CD4-positive, alpha-beta T cell treated with Interferon gamma for 1 hour (primary cell): ENCODE data around the gene DNAH9.

ENCODE experiments used
- DNase-seq: peaks from one replicate; pipeline ENCODE4 v3.0.0-alpha.2; 2020

DNAH9 gene

DNA sequence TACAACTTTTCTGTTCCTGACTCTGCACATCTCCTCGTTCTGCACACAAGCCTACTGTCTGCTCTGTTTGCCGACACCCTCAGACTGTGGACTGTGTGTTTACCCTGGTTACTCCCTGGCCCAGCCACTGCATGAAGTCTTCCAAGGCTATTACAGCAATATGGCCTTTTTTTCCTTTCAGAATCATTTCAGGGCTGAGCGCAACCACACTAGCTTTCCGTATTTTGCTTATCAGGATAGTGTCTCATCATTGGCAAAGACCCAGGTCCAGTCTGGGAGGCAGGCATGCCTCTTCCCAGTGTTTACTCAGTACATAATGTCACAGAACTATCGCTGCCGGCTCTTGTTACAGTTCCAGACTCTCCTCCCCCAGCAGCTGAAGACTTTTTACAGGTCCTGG lies 10.1 kb downstream of the DNAH9 start:
- DNase-seq = no peak

DNA sequence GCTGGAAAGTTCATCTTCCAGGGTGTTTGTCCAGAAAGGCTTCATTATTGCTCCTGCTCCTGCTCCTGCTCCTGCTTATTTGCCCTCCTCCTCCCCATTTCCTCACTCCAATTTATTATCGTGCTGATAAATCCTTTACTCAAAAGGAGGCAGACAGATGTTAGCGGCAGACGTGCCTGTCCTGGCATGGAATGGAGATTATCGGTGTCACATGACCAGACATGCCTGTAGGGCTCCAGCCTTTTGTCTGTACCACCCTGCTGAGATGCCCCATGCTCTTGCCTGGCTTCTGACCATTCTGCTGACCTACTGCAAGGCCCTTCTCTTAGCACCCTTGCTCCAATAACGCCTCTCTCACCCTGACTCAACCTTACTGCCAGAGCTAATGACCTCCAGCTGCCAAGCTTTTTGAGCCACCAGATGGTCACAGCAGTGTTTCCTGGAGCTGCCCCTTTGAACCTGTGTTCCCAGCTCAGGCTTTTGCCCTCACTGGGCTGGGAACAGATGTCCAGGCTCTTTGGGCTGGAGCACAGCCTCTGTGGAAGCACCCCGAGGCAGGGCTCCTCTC lies 12.8 kb downstream of the DNAH9 start:
- no peak for DNase-seq

DNA sequence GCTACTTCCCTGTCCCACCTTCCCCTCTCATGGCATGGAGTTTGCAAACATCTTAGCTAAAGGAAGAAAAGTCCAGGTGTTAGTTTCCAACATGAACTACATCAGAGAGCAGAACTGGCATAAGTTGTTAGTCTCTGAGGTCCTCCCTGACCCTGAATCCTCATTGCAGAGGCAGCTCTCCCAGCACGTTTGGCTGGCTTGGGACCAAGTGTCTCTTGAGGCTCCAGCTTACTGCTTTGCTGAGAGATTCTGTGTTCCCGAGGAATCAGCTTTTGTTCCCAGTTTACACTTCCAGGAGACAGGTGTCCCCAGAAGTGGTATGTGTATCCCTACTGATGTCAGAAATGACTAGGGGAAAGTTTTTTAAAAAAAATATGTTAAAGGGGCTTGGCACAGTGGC lies 14.7 kb downstream of the DNAH9 start:
- no peak for DNase-seq

DNA sequence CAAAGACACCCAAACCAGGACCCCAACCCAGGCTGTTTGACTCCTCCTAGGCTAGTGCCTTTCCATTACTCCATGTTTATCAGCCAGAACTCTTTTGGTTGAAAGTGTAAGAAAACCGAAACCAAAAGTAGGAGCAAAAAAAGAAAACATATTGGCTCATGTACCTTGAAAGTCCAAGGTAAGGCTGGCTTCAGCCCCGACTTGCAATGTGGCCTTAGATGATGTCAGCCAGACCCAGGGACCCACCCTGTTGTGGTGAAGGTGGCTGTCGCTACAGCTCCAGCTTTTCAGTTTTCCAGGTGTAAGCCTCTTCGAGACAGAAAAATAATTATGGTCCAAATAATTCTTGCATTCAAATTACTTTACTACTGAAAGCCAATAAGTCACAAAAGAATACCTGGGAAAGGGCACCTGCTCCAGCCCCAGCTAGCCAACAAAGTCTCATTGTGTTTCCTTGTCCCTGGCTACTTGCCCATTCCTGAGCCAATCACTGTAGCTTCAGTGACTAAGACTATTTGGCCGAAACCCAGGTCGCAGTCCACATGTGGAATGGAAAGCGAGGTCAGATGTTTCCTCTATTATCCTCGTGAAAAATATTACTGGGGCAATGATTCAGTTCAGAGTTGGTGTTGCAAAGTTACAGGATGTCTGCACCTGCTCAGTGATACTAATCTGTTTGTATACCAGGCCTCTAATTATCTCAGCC lies 20.7 kb downstream of the DNAH9 start:
- no peak for DNase-seq

DNA sequence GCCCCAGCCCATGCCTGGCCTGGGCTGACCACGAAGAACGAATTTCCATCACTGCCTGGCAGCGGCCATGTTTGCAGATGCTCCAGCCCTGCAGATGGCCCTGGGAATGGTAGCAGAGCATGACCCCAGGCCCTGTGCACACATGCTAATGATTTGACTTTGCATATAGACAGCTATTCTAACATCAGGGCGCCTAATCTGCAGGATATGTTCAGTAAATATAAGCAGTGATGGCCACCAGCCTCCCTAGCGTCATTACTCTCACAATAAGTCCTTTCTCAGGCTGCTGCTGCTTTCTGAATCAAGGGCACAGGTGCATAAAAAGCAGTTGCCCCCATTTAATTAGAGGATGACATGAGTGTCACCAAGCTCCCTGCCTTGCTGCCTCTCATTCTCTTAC lies 24.2 kb downstream of the DNAH9 start:
- no peak for DNase-seq

DNA sequence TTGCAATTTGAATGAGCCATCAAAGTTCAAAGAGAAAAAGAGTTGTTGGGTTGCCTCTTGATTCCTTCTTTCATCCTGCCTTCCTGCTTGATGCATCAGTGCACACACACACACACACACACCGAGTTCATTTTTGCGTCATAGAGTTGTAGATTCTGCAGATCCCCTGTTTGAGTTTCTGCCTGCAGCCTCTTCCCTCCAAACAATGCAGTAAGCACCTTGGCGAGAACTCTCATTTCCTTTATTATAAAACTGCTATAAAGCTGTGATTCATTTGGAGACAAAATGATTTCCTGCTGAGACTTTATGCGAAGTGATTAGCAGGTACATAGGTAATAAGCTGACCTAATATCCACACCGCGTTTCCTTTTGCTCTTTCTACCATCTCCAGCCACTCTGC lies 26.7 kb downstream of the DNAH9 start:
- DNase-seq = no peak

DNA sequence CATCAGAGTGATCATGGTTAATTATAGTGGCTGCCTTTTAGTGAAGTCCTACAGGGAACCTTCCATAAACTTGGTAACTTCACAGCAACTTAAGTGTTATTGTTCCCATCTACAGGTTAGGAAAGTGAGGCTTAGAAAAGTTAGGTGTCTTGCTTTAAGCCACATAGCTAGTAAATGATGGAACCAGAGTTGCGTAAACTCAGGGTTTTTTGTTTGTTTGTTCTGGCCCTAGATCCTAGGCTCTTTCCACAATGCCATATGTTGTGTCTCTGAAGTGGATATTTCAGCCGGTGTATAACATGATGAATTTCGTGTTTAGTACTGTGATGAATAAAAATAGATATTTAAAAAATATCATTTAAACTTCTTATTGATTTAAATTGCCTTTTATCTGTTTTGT lies 27.6 kb downstream of the DNAH9 start:
- DNase-seq = no peak

DNA sequence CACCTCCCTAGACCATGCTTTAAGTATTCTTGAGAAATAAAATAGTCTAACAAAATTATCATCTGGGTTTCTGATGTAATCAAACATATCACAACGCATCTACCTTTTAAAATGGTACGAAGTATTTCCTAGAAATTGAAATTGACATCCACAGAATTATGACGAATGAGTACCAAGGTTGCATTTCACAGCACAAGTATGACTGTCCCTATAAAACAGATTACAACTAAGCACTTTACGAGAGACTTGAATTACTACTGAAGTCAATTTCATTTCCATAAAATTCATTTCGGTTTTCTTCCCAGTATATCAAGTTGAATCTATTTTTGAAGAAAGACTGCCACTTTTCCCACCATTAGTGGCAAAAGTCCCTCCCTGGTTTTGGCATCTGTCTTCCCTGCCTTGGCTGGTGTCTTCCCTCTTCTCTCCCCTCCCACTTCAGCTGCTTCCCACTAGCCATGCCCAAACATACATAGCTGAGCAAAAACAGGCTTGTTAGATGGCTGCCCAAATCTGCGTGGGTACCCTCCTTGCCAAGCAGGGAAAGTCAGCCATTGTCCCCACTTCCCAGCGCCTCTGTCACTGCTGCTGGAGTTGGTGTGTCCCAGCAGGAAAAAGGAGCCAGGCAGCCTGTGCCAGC lies 29.2 kb downstream of the DNAH9 start:
- no peak for DNase-seq

DNA sequence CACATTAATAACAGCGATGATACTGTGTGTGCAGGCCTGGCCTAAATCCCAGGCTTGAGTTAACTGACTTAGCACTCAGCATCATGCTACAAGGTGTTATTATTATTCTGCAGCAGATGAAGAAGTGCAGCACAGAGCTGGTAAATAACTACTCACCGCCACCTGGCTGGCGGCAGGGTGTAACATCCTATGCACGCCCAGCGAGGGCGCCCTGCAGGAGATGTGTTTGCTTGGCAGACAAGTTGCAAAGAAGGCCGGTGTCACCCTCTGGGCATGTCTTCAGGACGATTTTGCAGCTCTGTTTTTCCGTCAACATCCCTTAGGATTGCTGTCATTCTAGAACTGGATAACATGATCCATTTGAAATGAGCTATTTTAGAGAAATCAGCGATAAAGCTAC lies 30.1 kb downstream of the DNAH9 start:
- DNase-seq = no peak

DNA sequence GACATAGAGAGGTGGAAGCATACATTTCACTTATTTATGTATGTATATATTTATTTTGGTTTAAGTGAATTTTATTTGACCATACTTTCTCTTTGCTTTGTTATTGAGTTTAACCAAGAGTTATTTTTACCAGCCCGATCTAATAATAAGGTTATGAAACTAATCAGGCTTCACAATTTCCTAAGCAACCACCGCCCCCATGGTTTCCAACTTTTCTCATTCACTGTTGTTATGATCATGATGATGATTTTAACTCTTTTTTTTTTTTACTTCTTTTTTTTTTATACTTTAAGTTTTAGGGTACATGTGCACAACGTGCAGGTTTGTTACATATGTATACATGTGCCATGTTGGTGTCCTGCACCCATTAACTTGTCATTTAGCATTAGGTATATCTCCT lies 30.6 kb downstream of the DNAH9 start:
- DNase-seq = no peak

DNA sequence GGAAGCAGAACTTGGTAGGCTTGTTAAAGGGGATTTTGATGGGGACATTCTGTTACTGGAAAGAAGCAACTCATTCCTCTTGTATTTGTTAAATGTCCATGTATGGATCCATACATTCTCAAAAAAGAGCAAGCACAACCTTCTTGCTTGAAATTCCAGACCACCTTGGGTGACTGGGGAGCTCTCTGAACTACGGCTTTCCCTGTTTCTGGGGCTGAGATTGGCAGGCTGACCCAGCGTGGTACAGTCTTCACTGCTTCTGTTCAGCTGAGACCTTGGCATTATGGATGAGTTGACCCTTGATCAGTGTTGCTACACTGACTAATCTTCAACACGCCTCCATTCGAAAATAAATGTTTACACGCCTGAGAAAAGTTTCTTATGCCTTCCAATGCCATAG lies 38.5 kb downstream of the DNAH9 start:
- DNase-seq = no peak

DNA sequence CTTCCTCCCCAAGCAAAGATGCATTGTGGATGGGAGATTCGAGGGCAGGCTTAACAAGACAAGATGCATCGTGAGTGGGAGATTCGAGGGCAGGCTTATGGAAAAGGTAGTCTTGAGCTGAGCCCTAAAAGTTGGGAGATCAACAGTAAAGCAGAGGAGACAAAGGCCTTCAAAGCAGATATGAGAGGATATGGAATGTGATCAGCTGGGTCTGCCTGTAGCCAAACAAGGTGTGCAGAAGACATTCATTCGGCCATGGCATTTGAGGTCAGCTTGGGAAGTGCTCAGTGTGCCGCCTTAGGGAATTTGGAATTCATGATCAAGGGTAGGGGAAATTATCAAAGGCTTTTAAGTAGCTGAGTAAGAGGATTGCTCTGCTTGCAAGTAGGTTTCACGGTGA lies 39.5 kb downstream of the DNAH9 start:
- DNase-seq = no peak

DNA sequence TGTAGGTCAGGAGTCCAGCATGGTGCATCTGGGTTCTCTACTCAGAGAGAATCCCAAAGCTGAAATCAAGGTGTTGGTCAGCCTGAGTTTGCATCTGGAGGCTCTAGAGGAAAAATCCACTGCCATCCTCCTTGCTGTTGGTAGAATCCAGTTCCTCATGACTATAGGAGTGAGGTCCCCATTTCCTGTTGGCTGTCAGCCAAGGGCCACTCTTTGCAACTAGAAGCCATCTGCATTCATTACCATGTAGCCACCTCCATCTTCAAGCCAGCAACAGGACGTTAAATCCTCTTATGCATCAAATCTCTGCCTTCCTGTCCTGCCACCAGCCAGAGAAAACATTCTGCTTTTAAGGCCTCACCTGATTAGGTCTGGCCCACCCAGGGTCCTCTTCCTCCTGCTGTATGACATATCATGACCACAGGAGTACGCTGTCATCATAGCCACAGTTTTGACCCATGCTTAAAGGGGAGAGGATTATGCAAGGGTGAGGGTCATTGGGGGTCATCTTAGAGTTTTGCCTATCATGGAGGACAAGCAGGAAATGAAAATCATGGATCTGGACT lies 40.5 kb downstream of the DNAH9 start:
- no peak for DNase-seq

DNA sequence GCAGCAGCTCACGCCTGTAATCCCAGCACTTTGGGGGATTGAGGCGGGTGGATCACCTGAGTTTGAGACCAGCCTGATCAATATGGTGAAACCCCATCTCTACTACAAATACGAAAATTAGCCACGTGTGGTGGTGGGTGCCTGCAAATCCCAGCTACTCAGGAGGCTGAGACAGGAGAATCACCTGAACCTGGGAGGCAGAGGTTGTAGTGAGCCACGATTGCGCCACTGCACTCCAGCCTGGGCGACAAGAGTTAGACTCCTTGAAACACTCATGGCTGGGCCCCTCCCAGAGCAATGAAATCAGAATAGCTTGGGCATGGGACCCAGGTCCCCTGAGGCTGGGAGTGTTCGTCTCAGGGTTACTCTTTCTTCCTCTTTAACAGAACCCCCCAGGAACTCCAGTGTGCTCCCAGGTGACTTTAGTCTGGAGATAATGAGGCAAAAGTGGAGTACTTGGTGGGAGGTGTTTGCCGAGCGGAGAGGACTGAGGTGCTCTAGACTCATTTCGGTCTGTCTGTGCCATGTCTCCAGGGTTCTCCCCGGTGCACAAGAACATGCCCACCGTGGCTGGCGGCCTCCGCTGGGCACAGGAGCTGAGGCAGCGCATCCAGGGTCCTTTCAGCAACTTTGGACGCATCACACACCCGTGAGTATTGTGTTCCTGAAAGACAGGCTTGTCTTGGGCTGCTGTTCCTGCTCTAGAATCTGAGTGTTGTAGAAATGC lies 41.6 kb downstream of the DNAH9 start:
- no peak for DNase-seq

DNA sequence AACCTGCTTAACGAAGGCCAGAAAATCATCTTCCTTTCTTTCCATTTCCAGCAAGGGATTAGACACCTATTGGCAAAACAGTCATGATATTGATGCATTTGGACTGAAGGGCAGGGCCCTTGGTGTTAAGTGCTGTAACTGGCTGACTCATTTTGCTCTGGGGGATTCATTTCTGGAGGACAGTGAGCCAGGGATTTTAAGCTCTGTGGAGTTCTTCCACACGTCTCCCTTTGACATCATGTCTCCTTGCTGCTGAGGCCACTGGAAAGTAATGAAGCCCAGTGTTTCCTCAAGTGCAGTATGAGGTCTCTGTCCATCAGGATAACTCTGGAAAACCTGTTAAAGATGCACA lies 42.2 kb downstream of the DNAH9 start:
- DNase-seq = no peak

DNA sequence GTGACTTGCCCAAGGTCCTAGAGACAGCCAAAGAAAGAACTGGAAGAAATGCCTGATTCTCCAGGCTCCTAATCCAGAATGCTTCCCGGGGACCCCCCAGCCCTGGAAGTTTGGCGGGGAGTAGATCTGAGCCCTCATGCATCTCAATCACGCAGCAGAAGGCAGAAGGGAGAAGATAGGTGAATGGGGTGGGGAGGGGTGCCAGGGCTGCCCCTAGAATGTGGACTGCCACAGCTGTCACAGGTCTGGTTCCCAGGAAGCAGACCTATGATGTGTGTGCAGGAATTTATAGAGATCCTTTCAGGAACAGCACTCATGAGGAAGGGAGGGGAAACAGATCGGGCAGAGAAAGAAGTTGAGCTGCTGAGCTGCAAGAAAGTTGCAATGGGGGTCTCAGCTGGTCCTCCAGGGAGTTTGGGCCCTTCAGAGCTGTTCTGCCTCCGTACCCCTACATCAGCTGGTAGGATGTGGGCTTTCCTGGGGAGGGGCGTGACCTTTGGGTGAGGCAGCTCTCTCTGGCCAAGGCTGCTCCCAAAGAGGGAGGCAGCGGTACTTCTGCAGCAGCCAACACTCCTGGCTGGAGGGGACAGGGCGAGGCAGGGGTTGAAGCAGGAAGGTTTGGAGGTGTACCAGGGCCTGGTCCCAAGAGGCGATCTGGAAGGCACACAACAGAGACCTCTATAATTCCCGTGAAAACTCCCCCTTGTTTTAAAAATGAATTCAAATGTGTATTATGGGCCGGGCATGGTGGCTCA lies 43.4 kb downstream of the DNAH9 start:
- no peak for DNase-seq

DNA sequence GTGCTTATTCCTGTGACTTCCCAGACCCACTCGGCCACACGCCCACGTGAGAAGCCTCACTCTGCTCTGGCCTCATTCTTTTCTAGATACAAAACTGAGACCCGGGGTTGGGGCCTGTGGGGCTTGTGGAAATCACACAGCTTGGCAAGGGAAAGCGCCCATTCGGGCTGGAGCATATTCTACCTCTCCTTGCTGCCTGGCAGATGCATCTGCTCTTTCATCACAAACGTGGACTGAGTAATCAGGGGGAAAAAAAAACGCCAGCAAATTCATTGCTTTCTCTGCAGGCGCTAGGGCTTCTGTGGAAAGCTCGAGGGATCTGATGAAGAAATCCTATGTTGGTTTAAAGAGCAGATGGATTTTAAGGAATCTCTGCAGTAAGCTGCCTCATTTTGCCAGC lies 44.4 kb downstream of the DNAH9 start:
- DNase-seq = no peak

DNA sequence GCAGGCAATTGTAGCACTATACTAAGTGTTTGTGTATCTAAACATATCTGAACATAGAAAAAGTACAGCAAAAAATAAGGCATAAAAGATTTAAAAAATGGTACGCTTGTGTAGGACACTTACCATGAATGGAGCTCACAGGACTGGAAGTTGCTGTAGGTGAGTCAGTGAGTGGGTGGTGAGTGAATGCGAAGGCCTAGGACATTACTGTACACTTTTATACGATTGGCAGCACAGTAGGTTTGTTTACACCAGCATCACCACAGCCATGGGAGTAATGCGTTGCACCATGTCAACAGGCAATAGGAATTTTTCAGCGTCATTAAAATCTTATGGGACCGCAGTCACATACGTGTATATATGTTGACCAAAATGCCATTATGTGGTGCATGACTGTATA lies 45.6 kb downstream of the DNAH9 start:
- no peak for DNase-seq

DNA sequence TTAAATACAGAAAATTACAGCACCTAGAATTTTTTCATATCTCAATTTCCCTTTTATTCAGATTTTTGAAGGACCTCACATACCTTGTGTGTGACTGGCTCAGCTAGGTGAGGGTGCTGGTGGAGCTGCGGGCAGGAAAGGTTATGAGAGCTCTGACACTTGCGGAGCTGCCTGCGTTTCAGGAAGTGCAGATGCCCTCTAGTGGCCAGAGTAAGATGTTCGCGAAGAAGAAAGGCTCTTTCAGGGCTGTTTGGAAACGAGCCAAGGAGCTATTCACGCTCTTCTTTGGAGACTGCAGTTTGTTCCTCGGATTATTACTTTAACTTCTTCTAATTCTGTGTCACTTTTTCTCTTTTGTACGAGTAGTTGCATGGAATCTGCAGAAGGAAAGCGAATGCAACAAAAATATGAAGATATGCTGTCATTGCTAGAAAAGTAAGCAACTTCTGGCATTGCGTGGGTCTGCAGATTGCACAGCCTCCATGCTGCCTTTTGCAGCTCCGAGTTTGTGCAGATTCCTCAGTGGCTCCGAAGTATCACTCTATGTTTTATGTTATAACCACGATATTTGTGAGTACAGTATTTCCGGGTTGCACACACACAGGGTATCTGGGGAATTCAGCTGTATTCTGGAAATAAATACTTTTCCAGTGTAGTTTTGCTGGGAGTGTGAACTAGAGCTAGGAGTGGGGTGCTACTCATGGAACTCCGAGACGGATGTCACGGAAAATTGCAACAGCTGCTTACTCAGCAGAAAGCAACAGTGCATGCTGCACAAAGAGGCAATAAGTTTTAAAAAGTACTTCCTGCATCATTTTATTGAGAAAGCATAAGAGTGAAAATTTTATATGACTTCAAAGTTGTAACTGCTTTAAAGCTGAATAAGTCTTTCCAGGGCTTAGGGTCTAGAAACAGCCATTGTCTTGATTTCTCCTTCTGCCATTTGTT lies 46.3 kb downstream of the DNAH9 start:
- no peak for DNase-seq

DNA sequence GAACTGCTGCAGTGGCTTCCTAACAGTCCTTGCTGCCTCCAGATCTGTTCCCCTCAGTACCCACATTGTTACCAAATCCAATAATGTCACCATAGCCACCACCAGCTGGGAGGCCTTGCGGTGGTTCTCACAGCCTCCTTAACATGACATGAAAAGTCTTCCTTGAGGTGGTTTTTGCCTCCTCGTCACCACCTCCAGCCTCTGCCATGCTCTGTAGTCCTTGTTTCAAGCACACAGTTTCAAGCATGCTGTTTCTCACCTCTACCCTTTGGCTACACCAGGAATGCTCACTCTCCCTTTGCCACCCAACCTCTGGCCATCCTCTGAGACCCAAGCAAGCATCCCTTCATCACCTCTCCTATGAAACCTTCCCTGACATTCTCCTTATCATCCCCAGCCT lies 47.2 kb downstream of the DNAH9 start:
- no peak for DNase-seq

DNA sequence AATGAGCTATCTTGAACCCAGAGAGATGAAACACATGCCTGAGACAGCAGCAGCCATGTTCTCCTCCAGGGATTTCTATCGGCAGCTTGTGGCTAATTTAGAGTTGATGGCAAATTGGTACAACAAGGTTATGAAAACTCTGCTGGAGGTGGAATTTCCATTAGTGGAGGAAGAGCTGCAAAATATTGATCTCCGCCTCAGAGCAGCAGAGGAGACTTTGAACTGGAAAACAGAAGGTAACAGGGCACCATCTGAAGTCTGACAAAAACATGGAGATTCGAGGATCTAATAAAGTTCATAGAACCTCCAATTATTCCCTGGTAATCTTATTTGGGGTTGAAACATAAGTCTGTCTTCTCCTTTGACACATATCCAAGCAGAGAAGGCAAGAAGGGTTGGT lies 52.8 kb downstream of the DNAH9 start:
- no peak for DNase-seq

DNA sequence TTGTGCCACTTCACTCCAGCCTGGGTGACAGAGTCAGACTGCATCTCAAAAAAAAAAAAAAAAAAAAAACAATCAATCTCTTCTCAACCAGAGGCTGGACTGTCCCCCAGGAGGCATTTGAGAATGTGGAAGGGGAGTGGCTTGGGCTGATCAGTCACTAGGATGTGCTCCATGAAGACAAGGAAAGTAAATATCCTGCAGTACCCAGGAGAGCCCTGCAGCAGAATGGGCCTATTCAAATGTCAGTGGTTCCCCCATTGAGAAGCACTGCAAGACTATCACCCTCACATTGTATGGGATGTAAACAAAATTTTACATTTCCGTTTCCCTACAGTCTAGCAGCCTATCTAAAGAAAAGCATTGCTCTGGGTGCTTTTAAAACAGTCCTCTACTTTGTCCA lies 70.3 kb downstream of the DNAH9 start:
- DNase-seq = no peak
